AG04449 (cell line): ENCODE measurements around the gene NBEA.

Experiments
- CTCF ChIA-PET: fragments of 350-600 bp; formaldehyde crosslinking; extraction: SDS; loops from one replicate; lab custom pipeline; 2021; ENCODE audit warnings: antibody characterized with exemption; lab: Yijun Ruan, JAX
- POLR2A ChIA-PET: fragments of 400-600, 350-600 bp; formaldehyde crosslinking; extraction: SDS; loops from one replicate; lab custom pipeline; 2020; ENCODE audit warnings: antibody characterized with exemption, inconsistent platforms; lab: Yijun Ruan, JAX
- DNase-seq: peaks from one replicate; pipeline ENCODE4 v3.0.0-alpha.2; 2010; ENCODE audit warnings: low read depth, low spot score
- H3K4me3 ChIP-seq: 2 replicates; pipeline ENCODE4 v1.5.1; 2011; ENCODE audit warnings: low read depth, mild to moderate bottlenecking, control low read depth, low read length
- TF ChIP-seq, protein P1 (sequence below): IDR thresholded peaks from one replicate; pipeline ENCODE4 v1.5.1; 2011; ENCODE audit warnings: mild to moderate bottlenecking, moderate library complexity, low read length, control low read depth, inconsistent platforms; ENCODE audit not compliant: insufficient read depth; ENCODE audit errors: missing control alignments

The NBEA gene

DNA sequence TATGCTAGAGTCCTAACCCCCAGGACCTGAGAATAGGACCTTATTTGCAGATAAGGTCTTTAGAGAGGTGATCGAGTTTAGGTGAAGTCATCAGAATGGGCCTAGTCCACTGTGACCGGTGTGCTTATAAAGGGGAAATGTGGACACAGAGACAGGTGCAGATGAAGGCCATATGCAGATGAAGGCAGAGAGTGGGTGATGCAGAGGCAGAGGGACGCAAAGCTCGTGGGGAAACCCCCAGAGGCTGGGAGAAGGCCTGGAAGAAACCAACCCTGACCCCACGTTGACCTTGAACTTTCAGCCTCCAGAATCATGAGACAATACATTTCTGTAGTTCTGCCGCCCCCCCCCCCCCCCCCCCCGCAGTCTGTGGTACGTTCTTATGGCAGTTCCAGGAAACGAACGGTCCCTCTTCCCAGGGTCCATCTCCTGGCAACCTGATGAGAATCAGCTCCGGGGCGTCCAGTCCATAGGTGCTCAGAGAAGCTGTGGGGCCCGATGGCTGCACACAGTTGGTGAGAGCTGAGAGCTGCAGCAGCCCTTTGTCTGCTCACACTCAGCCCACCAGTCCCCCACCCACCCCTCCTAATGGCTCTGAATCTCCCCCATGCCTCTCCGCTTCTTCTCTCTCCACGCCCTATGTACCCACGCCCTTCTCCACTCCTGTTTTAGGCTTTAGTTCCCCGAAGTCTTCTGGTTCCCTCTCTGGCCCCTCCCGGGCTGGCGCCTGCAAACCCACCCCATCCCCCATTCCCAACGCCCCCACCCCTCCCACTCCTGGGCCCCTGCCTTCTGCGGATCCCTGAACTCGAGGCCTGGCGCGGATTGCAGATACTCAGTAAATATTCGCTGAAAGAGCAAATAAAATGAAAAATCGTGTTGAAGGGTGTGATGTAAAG lies 752.7 kb downstream of the NBEA start:
- ChIA-PET CTCF (no interaction called here), POLR2A (no interaction called here)
- TF ChIP-seq, protein P1, sequence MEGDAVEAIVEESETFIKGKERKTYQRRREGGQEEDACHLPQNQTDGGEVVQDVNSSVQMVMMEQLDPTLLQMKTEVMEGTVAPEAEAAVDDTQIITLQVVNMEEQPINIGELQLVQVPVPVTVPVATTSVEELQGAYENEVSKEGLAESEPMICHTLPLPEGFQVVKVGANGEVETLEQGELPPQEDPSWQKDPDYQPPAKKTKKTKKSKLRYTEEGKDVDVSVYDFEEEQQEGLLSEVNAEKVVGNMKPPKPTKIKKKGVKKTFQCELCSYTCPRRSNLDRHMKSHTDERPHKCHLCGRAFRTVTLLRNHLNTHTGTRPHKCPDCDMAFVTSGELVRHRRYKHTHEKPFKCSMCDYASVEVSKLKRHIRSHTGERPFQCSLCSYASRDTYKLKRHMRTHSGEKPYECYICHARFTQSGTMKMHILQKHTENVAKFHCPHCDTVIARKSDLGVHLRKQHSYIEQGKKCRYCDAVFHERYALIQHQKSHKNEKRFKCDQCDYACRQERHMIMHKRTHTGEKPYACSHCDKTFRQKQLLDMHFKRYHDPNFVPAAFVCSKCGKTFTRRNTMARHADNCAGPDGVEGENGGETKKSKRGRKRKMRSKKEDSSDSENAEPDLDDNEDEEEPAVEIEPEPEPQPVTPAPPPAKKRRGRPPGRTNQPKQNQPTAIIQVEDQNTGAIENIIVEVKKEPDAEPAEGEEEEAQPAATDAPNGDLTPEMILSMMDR: no peak
- no peak for DNase-seq
- no peak overlapping the region for H3K4me3 ChIP-seq

DNA sequence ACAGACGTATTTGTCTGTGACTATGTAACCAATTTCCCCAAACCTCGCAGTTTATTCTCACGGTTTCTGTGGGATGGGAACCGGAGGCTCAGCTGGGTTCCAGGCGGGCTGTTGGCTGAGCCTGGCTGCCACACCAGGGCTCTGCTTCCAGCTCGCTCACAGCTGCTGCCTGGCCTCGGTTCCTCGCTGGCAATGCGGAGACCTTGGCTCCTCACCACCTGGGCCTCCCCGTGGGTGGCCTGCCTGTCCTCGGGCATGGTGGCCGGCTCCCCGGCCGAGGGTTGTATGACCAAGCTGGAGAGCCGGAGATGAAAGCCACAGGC lies 753.3 kb downstream of the NBEA start:
- DNase-seq: no peak
- TF ChIP-seq, protein P1: no peak
- ChIA-PET CTCF (interaction anchor here (1.3 kb wide), 1 partner anchor 93 kb away, joined by 3 read pairs; no protein-coding TSS in a partner anchor), POLR2A (no interaction called here)
- H3K4me3 ChIP-seq: no peak overlapping the region

DNA sequence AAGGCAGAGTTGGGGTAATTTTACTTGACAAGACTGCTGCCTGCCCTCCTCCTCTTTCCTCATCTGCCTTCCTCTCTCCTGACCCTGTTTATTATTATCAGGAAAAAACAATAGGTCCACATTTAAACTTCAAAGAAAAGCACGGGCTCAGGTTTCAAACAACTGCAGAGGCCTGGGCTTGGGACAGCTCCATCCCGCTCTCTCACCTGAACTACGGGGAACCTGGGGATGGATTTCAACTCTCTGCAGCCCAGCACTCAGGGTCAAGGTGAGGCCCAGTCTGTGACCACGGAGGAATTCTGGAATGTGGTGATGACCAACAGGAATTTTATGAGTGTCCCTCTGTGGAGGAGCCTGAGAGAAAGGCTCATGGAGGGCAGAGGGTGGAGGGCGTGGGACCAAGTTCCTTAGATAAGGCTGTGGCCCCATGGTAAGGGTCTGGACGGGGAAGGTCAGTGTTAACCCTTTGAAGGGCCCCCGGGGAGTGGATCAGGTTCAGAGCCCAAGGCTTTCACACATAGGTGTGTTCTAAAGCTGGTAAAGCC lies 755.2 kb downstream of the NBEA start:
- POLR2A ChIA-PET: no interaction called here
- no peak for DNase-seq
- H3K4me3 ChIP-seq: no peak overlapping the region
- TF ChIP-seq, protein P1: no peak
- CTCF ChIA-PET: interaction anchor here (0.6 kb wide), 1 partner anchor 16 kb away, joined by 3 read pairs; no protein-coding TSS in a partner anchor

DNA sequence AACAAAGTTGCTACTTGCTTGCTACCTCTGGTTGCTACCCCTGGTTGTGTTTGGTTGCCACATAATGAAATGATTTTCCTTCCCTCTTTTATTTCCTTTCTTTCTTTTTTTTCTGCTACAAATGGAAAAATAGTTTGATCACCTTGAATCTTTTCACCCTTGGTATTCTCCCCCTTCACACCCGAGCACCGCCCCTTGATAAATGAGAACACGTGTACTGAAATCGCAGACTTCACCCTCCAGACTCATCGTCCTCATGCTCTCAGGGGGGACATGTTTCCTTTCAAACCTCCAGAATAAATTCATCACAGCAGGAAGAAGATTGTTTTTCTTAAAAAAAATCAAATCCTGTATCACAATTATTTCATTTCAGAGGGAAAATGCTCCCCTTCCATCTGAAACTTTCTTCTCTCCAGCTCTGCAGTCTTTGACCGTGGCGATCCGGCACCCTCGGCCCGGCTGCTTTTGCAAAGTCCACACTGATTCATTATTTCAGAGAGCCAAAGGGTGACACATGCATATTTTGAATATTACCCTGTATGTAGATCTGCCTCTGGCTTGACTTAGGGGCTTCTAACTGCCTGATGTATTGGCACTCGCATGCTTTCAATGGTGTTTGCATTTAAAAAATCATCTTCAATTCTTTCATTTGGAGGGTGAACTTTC lies 757.0 kb downstream of the NBEA start:
- TF ChIP-seq, protein P1: no peak
- POLR2A ChIA-PET: interaction anchor here (1.1 to 1.4 kb wide), 3 partner anchors 14 to 73 kb away, joined by 4 to 7 read pairs (median 5); no protein-coding TSS in a partner anchor
- peak overlapping the region; percentile 29; the same call in 1 of the 2 replicates for H3K4me3 ChIP-seq
- CTCF ChIA-PET: interaction anchor here (1.0 kb wide), 1 partner anchor 14 kb away, joined by 4 read pairs; no protein-coding TSS in a partner anchor
- no peak for DNase-seq

DNA sequence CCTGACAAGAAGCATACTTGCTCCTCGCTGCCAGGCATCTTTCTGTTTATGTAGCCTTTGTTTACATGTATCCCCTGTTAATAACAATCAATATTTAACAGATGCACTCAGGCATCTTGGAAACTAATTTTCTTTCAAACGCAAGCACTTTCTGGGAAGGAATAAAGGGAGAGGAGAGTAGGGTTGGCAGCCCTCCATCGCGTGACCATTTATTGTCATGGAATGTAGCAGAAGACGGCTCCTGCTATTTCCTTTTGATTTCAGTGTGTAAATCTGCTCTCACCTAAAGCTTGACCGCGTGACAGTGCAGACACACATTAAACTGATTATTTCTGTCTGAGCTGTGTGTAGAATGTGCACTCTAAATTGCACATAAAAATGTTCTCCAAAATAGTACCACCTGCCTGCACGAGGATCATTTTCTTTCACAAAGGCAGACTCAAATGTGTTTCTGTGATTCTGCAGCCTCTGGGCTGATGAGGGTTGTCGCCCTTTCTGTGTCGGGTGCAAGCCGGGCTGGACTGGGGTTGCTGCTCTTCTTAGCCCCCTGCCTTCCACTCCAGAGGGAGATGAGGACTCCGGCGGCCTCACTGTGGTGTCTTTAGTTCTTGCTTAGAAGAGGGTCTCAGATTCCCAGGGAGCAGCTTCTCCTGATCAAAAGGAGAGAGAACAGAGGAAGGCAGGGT lies 757.9 kb downstream of the NBEA start:
- ChIA-PET CTCF (interaction anchor here (1.0 to 2.1 kb wide), 2 partner anchors 13 kb away, joined by 4 to 10 read pairs; no protein-coding TSS in a partner anchor), POLR2A (interaction anchor here (1.1 to 2.3 kb wide), 5 partner anchors 13 to 72 kb away, joined by 4 to 12 read pairs (median 5); no protein-coding TSS in a partner anchor)
- DNase-seq: no peak
- peak overlapping the region; percentile 37 for H3K4me3 ChIP-seq
- TF ChIP-seq, protein P1: no peak
